Prostate gland (tissue), 2 donors: ENCODE results near the gene MGRN1. TPM values are rescaled to one million over a fixed set of nuclear protein-coding genes. Genes with fewer than 3 reads are reported as not detected.

Experiments used
- DNase-seq: peaks from one replicate; pipeline ENCODE4 v3.0.0-alpha.2; 2019; ENCODE audit warnings: low spot score
- H3K27ac ChIP-seq, 2 donors: fragments of 200-600 bp; sonication (generic); 2 replicates each; pipeline ENCODE4 v1.5.1; 2017 to 2019
- H3K27me3 ChIP-seq: fragments of 200-600 bp; sonication (generic); replicated peaks from 2 replicates; pipeline ENCODE4 v1.5.1; 2019; ENCODE audit not compliant: insufficient read depth
- H3K36me3 ChIP-seq, 2 donors: fragments of 200-600 bp; sonication (generic); 1 replicate in 1 of 2; 2 replicates in 1 of 2; pipeline versions ENCODE4 v1.5.1 to v1.8.1; 2017 to 2019
- H3K4me1 ChIP-seq: fragments of 200-600 bp; sonication (generic); replicated peaks from 2 replicates; pipeline ENCODE4 v1.5.1; 2019
- H3K4me3 ChIP-seq, 2 donors: fragments of 200-600 bp; sonication (generic); 2 replicates each; pipeline ENCODE4 v1.5.1; 2017 to 2019
- H3K9me3 ChIP-seq: fragments of 200-600 bp; sonication (generic); 2 replicates; pipeline ENCODE4 v1.5.1; 2017
- CTCF ChIP-seq, 4 experiments: fragments of 200-600 bp in 2 of 4; fragments of 450-650 bp in 2 of 4; sonication (generic) in 2 of 4; IDR thresholded peaks; 1 replicate in 3 of 4; 2 replicates in 1 of 4; pipeline ENCODE4 v1.5.1; 2016 to 2019; ENCODE audit warnings: antibody characterized with exemption in 4 of 4, mild to moderate bottlenecking in 2 of 4, moderate library complexity in 2 of 4
- POLR2A ChIP-seq: fragments of 450-650 bp; IDR thresholded peaks from one replicate; pipeline ENCODE4 v1.6.1; 2016; ENCODE audit warnings: antibody characterized with exemption, mild to moderate bottlenecking
- POLR2AphosphoS5 ChIP-seq: sonication (generic); formaldehyde crosslinking; IDR thresholded peaks from one replicate; pipeline ENCODE4 v1.6.1; 2017; ENCODE audit warnings: antibody characterized with exemption
- WGBS: methylation state at CpG from one replicate; pipeline ENCODE4 v1.1.5; 2018; 5-methylcytosine and 5-hydroxymethylcytosine counted together
- intact Hi-C: fragments of 100-400 bp; cut with DNase I; formaldehyde crosslinking; loops from one replicate; pipeline ENCODE4 v1.14.2; 2022
- total RNA-seq, 2 donors: library from RNA; depleted of rRNA; stranded (reverse); fragments of >200 nt; gene quantifications; one replicate each; pipeline ENCODE4 v1.1.0, GENCODE V29; 2016

The MGRN1 gene
- total RNA-seq, 2 donors from 2014 or later: 59.6 to 101 TPM

GRCh38 chr16:4626396-4626795, 1.8 kb downstream of the MGRN1 start:
- Histone ChIP-seq H3K27me3 (no peaks in the 10 kb centered on the region), H3K4me1 (peaks cover 9% of the 10 kb centered on the region), H3K9me3 (no peaks in the 10 kb centered on the region), H3K27ac (no peak overlapping the region), H3K4me3 (peak overlapping the region; percentile 98 to 100), H3K36me3 (no peaks in the 10 kb centered on the region)
- no peak for DNase-seq
- 42% methylated on average over 6 of the region's 6 CpGs for WGBS
- intact Hi-C loops: no loop called here
- TF ChIP-seq POLR2A: no peak
- TF ChIP-seq CTCF (IDR thresholded peaks at IDR 0.05): no peak
- TF ChIP-seq POLR2AphosphoS5: no peak

DNA sequence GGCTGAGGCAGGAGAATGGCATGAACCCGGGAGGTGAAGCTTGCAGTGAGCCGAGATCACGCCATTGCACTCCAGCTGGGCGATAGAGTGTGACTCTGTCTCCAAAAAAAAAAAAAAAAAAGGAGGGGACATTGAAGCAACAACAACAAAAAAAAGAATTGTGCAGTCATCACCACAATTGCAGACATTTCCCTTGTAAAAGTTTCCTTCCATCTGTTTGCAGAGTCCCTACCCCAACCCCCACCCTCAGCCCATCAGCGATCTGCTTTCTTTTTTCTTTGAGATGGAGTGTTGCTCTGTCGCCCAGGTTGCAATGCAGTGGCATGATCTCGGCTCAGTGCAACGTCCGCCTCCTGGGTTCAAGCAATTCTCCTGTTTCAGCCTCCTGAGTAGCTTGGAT, 3.7 kb downstream of the MGRN1 start:
- Histone ChIP-seq H3K4me1 (peaks cover 9% of the 10 kb centered on the region), H3K4me3 (no peak overlapping the region), H3K36me3 (no peaks in the 10 kb centered on the region), H3K27ac (no peak overlapping the region), H3K27me3 (no peaks in the 10 kb centered on the region), H3K9me3 (no peaks in the 10 kb centered on the region)
- TF ChIP-seq POLR2AphosphoS5: no peak
- TF ChIP-seq CTCF (IDR thresholded peaks at IDR 0.05): no peak
- no peak for TF ChIP-seq POLR2A
- 90% methylated on average over 9 of the region's 9 CpGs for WGBS
- no peak for DNase-seq
- intact Hi-C loops: no loop called here

DNA sequence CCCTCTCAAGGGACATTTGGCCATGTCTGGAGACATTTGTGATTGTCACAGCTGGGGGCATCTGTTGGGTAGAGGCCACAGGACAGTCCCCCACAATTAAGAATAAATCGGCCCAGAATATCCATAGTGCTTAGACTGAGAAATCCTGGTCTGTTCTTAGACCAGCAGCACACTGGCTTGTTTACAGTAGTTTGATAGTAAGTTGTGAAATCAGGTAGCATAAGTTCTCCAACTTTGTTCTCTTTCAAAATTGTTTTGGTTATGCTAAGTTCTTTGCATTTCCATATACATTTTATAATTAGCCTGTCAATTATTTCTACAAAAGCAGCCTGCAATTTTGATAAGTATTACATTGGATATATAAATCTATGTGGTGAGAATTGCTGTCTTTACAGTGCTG, 6.8 kb downstream of the MGRN1 start:
- Histone ChIP-seq H3K4me3 (no peak overlapping the region), H3K9me3 (no peaks in the 10 kb centered on the region), H3K27me3 (no peaks in the 10 kb centered on the region), H3K27ac (no peak overlapping the region), H3K36me3 (no peaks in the 10 kb centered on the region), H3K4me1 (peaks cover 2% of the 10 kb centered on the region)
- DNase-seq: no peak
- WGBS: 86% methylated on average over 1 of the region's 1 CpG
- intact Hi-C loops: no loop called here
- TF ChIP-seq CTCF (IDR thresholded peaks at IDR 0.05): no peak
- no peak for TF ChIP-seq POLR2AphosphoS5
- TF ChIP-seq POLR2A: no peak

DNA sequence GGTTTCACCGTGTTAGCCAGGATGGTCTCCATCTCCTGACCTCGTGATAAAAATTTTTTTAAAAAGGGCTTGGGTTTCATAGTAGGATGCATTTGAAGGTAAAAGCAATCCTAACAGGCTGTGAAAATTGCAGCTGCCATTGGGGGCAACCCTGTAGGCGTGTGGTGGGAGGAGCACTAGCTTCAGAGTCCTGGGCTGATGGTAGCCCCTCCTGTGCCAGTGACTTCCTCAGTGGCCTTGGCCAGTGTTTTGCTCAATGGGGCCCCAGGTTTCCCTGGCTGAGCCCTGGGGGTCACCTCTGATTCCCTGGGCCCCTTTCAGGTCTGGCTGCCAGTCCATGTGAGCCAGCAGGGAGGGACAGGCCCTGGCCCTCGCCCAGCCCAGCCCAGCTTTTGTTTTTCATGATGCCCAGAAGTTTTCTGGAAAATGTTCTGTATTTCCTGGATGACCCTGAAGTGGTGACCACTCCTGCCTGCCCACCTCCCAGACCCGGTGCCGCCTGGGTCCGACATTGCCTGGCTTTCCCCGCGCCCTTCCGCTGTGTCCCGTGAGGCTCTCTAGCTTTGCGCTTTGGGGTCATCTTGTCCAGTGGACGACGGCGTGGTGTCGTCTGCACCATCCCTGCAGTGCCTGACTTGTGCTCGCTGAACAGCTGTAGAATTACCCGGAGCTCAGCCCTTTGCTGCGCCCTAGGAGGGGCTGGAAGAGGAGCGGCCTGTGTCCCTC, 9.4 kb downstream of the MGRN1 start:
- Histone ChIP-seq H3K4me3 (no peak overlapping the region), H3K4me1 (no peaks in the 10 kb centered on the region), H3K36me3 (no peaks in the 10 kb centered on the region), H3K27ac (no peak overlapping the region), H3K27me3 (no peaks in the 10 kb centered on the region), H3K9me3 (no peaks in the 10 kb centered on the region)
- WGBS: 94% methylated on average over 20 of the region's 20 CpGs
- TF ChIP-seq POLR2A: no peak
- TF ChIP-seq POLR2AphosphoS5: no peak
- no peak for TF ChIP-seq CTCF (IDR thresholded peaks at IDR 0.05)
- DNase-seq: no peak
- intact Hi-C loops: no loop called here

DNA sequence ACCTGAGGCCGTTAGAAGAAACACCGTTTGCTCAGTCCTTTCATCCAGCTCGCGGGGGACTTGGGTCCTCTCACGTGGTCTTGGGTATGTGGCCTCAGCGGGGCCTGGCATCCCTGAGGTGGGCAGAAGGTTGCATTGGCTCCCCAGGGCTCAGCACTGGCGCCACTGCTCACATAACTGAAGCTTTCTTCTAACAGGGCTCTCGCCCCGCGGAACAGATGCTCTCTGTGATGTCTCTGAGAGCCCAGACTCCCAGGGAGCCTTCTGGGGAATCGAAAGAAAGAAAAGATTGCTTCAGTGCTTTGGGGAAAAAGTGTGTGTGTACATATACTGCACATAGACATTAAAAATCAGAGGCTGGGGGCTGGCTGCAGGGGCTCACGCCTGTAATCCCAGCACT, 10.1 kb downstream of the MGRN1 start:
- no peaks in the 10 kb centered on the region for H3K9me3 ChIP-seq
- DNase-seq: no peak
- WGBS: 90% methylated on average over 12 of the region's 12 CpGs
- H3K36me3 ChIP-seq: no peaks in the 10 kb centered on the region
- no peak overlapping the region for H3K27ac ChIP-seq
- no peaks in the 10 kb centered on the region for H3K4me1 ChIP-seq
- TF ChIP-seq CTCF (IDR thresholded peaks at IDR 0.05) (no peak), POLR2A (no peak), POLR2AphosphoS5 (no peak)
- H3K27me3 ChIP-seq: no peaks in the 10 kb centered on the region
- intact Hi-C loops: no loop called here
- no peak overlapping the region for H3K4me3 ChIP-seq
